K562 (cell line): ENCODE data around the gene TTC39B. TPM values are rescaled to one million over a fixed set of nuclear protein-coding genes. Genes with fewer than 3 reads are reported as not detected.

ENCODE experiments used
- ATAC-seq: fragments of 200-7000 bp; cut with Tn5 transposase; 3 replicates; pipeline ENCODE4 v1.9.1; 2020; ENCODE audit warnings: moderate library complexity
- BruUV-seq: library from RNA; stranded (reverse); fragments of 400-500 nt; replicated peaks from 2 replicates; lab custom pipeline; 2021; lab: Mats Ljungman, UMichigan
- CTCF ChIA-PET: fragments of 300-600 bp; formaldehyde crosslinking; extraction: SDS; loops from one replicate; lab custom pipeline; 2021; ENCODE audit warnings: low intra/inter-chr PET ratio; lab: Yijun Ruan, JAX
- POLR2A ChIA-PET: fragments of 300-600, 350-650 bp; sonication (Branson Sonifier 250); formaldehyde crosslinking; extraction: SDS; loops from one replicate; lab custom pipeline; 2021; ENCODE audit warnings: antibody characterized with exemption, inconsistent platforms; lab: Yijun Ruan, JAX
- DNase-seq, 4 experiments: peaks; one replicate each; pipeline versions ENCODE4 v3.0.0 to v3.0.0-alpha.2; 2011 to 2018; ENCODE audit warnings: low spot score in 3 of 4, mixed read lengths in 3 of 4; ENCODE audit errors: extremely low read depth in 1 of 4
- FAIRE-seq: peaks from 2 replicates; lab custom pipeline; 2011; peaks lifted over from hg19 to GRCh38; lab: Jason Lieb, UNC
- H2AFZ ChIP-seq: 2 replicates; pipeline ENCODE4 v1.6.0; 2011; ENCODE audit warnings: low read depth, low read length, control low read depth, inconsistent platforms
- H3K27ac ChIP-seq: fragments of 200-600 bp; 3 replicates; pipeline ENCODE4 v1.8.0; 2011; ENCODE audit warnings: low read depth, mild to moderate bottlenecking, control low read depth, inconsistent platforms, low read length, moderate library complexity, mixed read lengths; ENCODE audit errors: extremely low read depth
- H3K27me3 ChIP-seq, 2 experiments: fragments of 300-600 bp in 1 of 2; 2 replicates in 1 of 2; 3 replicates in 1 of 2; pipeline versions ENCODE4 v1.6.0 to v1.8.0; 2011; ENCODE audit warnings: inconsistent platforms in 2 of 2, low read length in 2 of 2, mild to moderate bottlenecking in 1 of 2, mixed read lengths in 1 of 2, moderate library complexity in 1 of 2; ENCODE audit not compliant: control insufficient read depth in 2 of 2, insufficient read depth in 2 of 2
- H3K36me3 ChIP-seq: fragments of 300-600 bp; 3 replicates; pipeline ENCODE4 v1.8.0; 2011; ENCODE audit warnings: mild to moderate bottlenecking, low read length, inconsistent platforms; ENCODE audit not compliant: control insufficient read depth, insufficient read depth
- H3K4me1 ChIP-seq, 2 experiments: fragments of 200-600 bp in 1 of 2; replicated peaks in 1 of 2; 2 replicates in 1 of 2; 3 replicates in 1 of 2; pipeline versions ENCODE4 v1.5.1 to v1.8.0; 2011; ENCODE audit warnings: inconsistent platforms in 2 of 2, low read length in 2 of 2, mild to moderate bottlenecking in 1 of 2, mixed read lengths in 1 of 2, moderate library complexity in 1 of 2; ENCODE audit not compliant: control insufficient read depth in 2 of 2, insufficient read depth in 2 of 2
- H3K4me2 ChIP-seq: 2 replicates; pipeline ENCODE4 v1.6.1; 2011; ENCODE audit warnings: low read length, control low read depth, inconsistent platforms, mixed read lengths; ENCODE audit not compliant: insufficient read depth
- H3K4me3 ChIP-seq: fragments of 200-600 bp; sonication (generic), shearing (Covaris generic); 2 replicates; pipeline ENCODE4 v1.5.1; 2016; ENCODE audit warnings: control low read depth, inconsistent platforms
- H3K79me2 ChIP-seq: fragments of 200-600 bp; 3 replicates; pipeline ENCODE4 v1.8.0; 2011; ENCODE audit warnings: low read length, inconsistent platforms; ENCODE audit not compliant: control insufficient read depth, insufficient read depth
- H3K9ac ChIP-seq, 2 experiments: 2 replicates each; pipeline versions ENCODE4 v1.6.0 to v1.6.1; 2011; ENCODE audit warnings: low read depth in 2 of 2, low read length in 2 of 2, control low read depth in 1 of 2, inconsistent platforms in 1 of 2, mild to moderate bottlenecking in 1 of 2, mixed read lengths in 1 of 2; ENCODE audit not compliant: insufficient read depth in 1 of 2
- H3K9me1 ChIP-seq: one replicate; pipeline ENCODE4 v1.6.0; 2011; ENCODE audit warnings: inconsistent platforms, mild to moderate bottlenecking, low read length, moderate library complexity; ENCODE audit not compliant: control insufficient read depth, insufficient read depth
- H3K9me3 ChIP-seq: replicated peaks from 2 replicates; pipeline ENCODE4 v1.5.1; 2011; ENCODE audit warnings: low read depth, low read length, inconsistent platforms; ENCODE audit not compliant: control insufficient read depth, insufficient read depth
- H4K20me1 ChIP-seq: replicated peaks from 2 replicates; pipeline ENCODE4 v1.6.1; 2011; ENCODE audit warnings: low read length, inconsistent platforms, mixed read lengths; ENCODE audit not compliant: control insufficient read depth, insufficient read depth
- CHD1 ChIP-seq: fragments of 200-600 bp; sonication (generic); IDR thresholded peaks from one replicate; pipeline ENCODE4 v1.6.1; 2012; ENCODE audit warnings: mild to moderate bottlenecking, moderate library complexity, low read length, inconsistent platforms
- CSDE1 ChIP-seq, 2 experiments: fragments of 450-650 bp; IDR thresholded peaks; 2 replicates each; pipeline ENCODE4 v1.6.1; 2016; ENCODE audit warnings: mild to moderate bottlenecking in 1 of 2
- CTBP1 ChIP-seq: fragments of 450-650 bp; IDR thresholded peaks from 2 replicates; pipeline ENCODE4 v1.6.1; 2016; ENCODE audit warnings: borderline replicate concordance
- DDX20 ChIP-seq: fragments of 450-650 bp; IDR thresholded peaks from 2 replicates; pipeline ENCODE4 v1.6.1; 2016; ENCODE audit warnings: missing genetic modification characterization, low read depth, mild to moderate bottlenecking, missing compliant biosample characterization, moderate library complexity
- FOXK2 ChIP-seq, 2 experiments: fragments of 450-650 bp; IDR thresholded peaks in 1 of 2; conservative IDR thresholded peaks in 1 of 2; 2 replicates each; pipeline ENCODE4 v1.6.1; 2016; ENCODE audit warnings: low read depth in 2 of 2, mild to moderate bottlenecking in 1 of 2
- GTF3C2 ChIP-seq: IDR thresholded peaks from 3 replicates; pipeline ENCODE4 v1.6.1; 2011; ENCODE audit warnings: borderline replicate concordance, mild to moderate bottlenecking, moderate library complexity; ENCODE audit not compliant: insufficient read length; ENCODE audit errors: extremely low read depth
- LEF1 ChIP-seq: fragments of 450-650 bp; IDR thresholded peaks from 2 replicates; pipeline ENCODE4 v1.6.1; 2016; ENCODE audit warnings: mild to moderate bottlenecking
- MEF2A ChIP-seq: IDR thresholded peaks from 2 replicates; pipeline ENCODE4 v1.6.1; 2011; ENCODE audit warnings: low read depth, mild to moderate bottlenecking, low read length, moderate library complexity; ENCODE audit not compliant: control insufficient read depth
- PKNOX1 ChIP-seq: fragments of 450-650 bp; IDR thresholded peaks from 2 replicates; pipeline ENCODE4 v1.6.1; 2016
- POLR2A ChIP-seq: fragments of 450-650 bp; conservative IDR thresholded peaks from 2 replicates; pipeline ENCODE4 v1.6.1; 2016
- RAD21 ChIP-seq, 2 experiments: fragments of 250-450 bp in 1 of 2; fragments of 450-650 bp in 1 of 2; sonication (Bioruptor Pico) in 1 of 2; formaldehyde crosslinking in 1 of 2; IDR thresholded peaks in 1 of 2; conservative IDR thresholded peaks in 1 of 2; 2 replicates each; pipeline versions ENCODE4 v1.4.0 to v1.8.0; 2020 to 2022; ENCODE audit warnings: mild to moderate bottlenecking in 2 of 2, moderate library complexity in 1 of 2
- RB1 ChIP-seq: fragments of 450-650 bp; IDR thresholded peaks from 2 replicates; pipeline ENCODE4 v1.6.1; 2017; ENCODE audit warnings: low read depth, mild to moderate bottlenecking
- RCOR1 ChIP-seq, 2 experiments: IDR thresholded peaks; 2 replicates each; pipeline ENCODE4 v1.6.1; 2012; ENCODE audit warnings: low read depth in 2 of 2, low read length in 2 of 2, borderline replicate concordance in 1 of 2, improper control_type of control experiment in 1 of 2
- TRIM28 ChIP-seq: fragments of 450-650 bp; IDR thresholded peaks from 2 replicates; pipeline ENCODE4 v1.6.1; 2017
- U2AF1 ChIP-seq: fragments of 200-400 bp; formaldehyde crosslinking; optimal IDR thresholded peaks from 2 replicates; pipeline ENCODE3; 2017; ENCODE audit warnings: mild to moderate bottlenecking, low read depth, low read length, moderate library complexity
- ZBTB26 ChIP-seq: fragments of 450-650 bp; formaldehyde crosslinking; IDR thresholded peaks from 2 replicates; pipeline ENCODE4 v1.4.0; 2022; ENCODE audit warnings: missing genetic modification characterization
- ZNF165 ChIP-seq: fragments of 250-450 bp; sonication (Bioruptor Pico); IDR thresholded peaks from 2 replicates; pipeline ENCODE4 v1.4.0; 2020; ENCODE audit warnings: borderline replicate concordance
- ZNF764 ChIP-seq: fragments of 250-450 bp; sonication (Bioruptor Pico); IDR thresholded peaks from 2 replicates; pipeline ENCODE4 v1.4.0; 2020; ENCODE audit warnings: low read depth, mild to moderate bottlenecking, moderate library complexity
- WGBS: fragments of 100-300 bp; shearing (Covaris generic); methylation state at CpG from one replicate; pipeline ENCODE4 v1.1.6; 2016; ENCODE audit warnings: low coverage, mixed read lengths; ENCODE audit not compliant: insufficient coverage; ENCODE audit errors: missing lambda C conversion rate; 5-methylcytosine and 5-hydroxymethylcytosine counted together
- in situ Hi-C: fragments of 300-500 bp; cut with MboI; formaldehyde crosslinking; loops from 4 replicates; pipeline ENCODE4 v1.15.0; 2018; ENCODE audit warnings: inconsistent platforms, mixed read lengths
- intact Hi-C: fragments of 100-400 bp; cut with micrococcal nuclease; formaldehyde crosslinking; loops from 2 replicates; pipeline ENCODE4 v1.14.2; 2022
- polyA plus RNA-seq, 8 experiments: library from polyadenylated mRNA; depleted of rRNA in 4 of 8; stranded (reverse) in 5 of 8; unstranded in 3 of 8; fragments of >200 nt; fragmentation: Nextera tagmentation in 2 of 8; fragmentation: Illumina TruSeq in 1 of 8; extraction: Ambion mirVana in 2 of 8; extraction: Trizol in 1 of 8; gene quantifications; 2 replicates each; pipeline versions ENCODE4 v1.2.1 to v1.2.3, GENCODE V29; 2011 to 2014; ENCODE audit warnings: inconsistent platforms in 1 of 8, missing spikeins in 1 of 8
- total RNA-seq, 7 experiments: library from RNA; depleted of rRNA in 6 of 7; stranded (reverse); fragments of >200 nt in 6 of 7; fragmentation: Illumina TruSeq in 2 of 7; extraction: Trizol in 2 of 7; gene quantifications; 2 replicates each; pipeline versions ENCODE4 v1.2.1 to v1.2.3, GENCODE V29; 2011 to 2021; ENCODE audit warnings: low replicate concordance in 1 of 7

Gene TTC39B
- total and polyA plus RNA-seq, 9 of the 15 experiments (the other 6 are each of a cell fraction or from before 2014, with no cell fraction given) = 0.32 to 1.2 (median 0.95) TPM

- FAIRE-seq (no peak), ATAC-seq (no peak), DNase-seq (no peak)
- TF ChIP-seq U2AF1 (no peak), LEF1 (no peak), MEF2A (no peak), ZBTB26 (CRISPR knock-in tag) (no peak), ZNF165 (CRISPR knock-in tag) (no peak), ZNF764 (no peak), CTBP1 (no peak), GTF3C2 (no peak), FOXK2 (conservative IDR thresholded peaks at IDR 0.05 in 1 of 2, IDR thresholded peaks at IDR 0.05 in 1 of 2; ENCODE audit: low read depth in 2 of 2) (no peak), POLR2A (no peak), RAD21 (CRISPR knock-in tag; conservative IDR thresholded peaks at IDR 0.05 in 1 of 2, IDR thresholded peaks at IDR 0.05 in 1 of 2) (no peak), TRIM28 (no peak), DDX20 (tag) (no peak), CHD1 (no peak), CSDE1 (IDR thresholded peaks at IDR 0.05) (no peak), PKNOX1 (no peak), RB1 (no peak), RCOR1 (IDR thresholded peaks at IDR 0.05; ENCODE audit: borderline replicate concordance in 1 of 2, low read depth in 2 of 2, low read length in 2 of 2) (no peak)
- Histone ChIP-seq H3K27ac (no peak overlapping the region), H3K9me3 (no peaks in the 10 kb centered on the region), H3K36me3 (no peaks in the 10 kb centered on the region), H3K4me1 (no peaks in the 10 kb centered on the region), H3K79me2 (no peaks in the 10 kb centered on the region), H2AFZ (no peak overlapping the region), H4K20me1 (no peaks in the 10 kb centered on the region), H3K9me1 (no peaks in the 10 kb centered on the region), H3K9ac (no peak overlapping the region), H3K27me3 (no peaks in the 10 kb centered on the region), H3K4me3 (no peak overlapping the region), H3K4me2 (no peak overlapping the region)
- no TSS peak for BruUV-seq
- intact Hi-C loops (no loop called here), in situ Hi-C loops (no loop called here)
- POLR2A ChIA-PET = no interaction called here
- WGBS = 4% methylated on average over 4 of the region's 4 CpGs
- CTCF ChIA-PET = no interaction called here
These were observed 149.6 kb downstream of the TTC39B start for GRCh38 chr9:15157381-15157780.
